GM12878 (cell line): ENCODE measurements around the gene EGR1. TPM values are rescaled to one million over a fixed set of nuclear protein-coding genes. Genes with fewer than 3 reads are reported as not detected.

Experiments
- polyA plus RNA-seq, 11 experiments: library from polyadenylated mRNA; depleted of rRNA in 4 of 11; unstranded in 6 of 11; stranded (reverse) in 5 of 11; fragments of >200 nt; fragmentation: Nextera tagmentation in 4 of 11; fragmentation: Illumina TruSeq in 1 of 11; extraction: Ambion mirVana in 4 of 11; extraction: Trizol in 1 of 11; gene quantifications; 1 replicate in 1 of 11; 2 replicates in 10 of 11; pipeline versions ENCODE4 v1.2.1 to v1.2.3, GENCODE V29; 2011 to 2016; ENCODE audit warnings: inconsistent platforms in 2 of 11, missing spikeins in 2 of 11, low read depth in 1 of 11
- small RNA-seq: library from RNA; depleted of rRNA; stranded (forward); fragments of <200 nt; gene quantifications from one replicate; pipeline ENCODE3, GENCODE V24; 2014
- total RNA-seq, 4 experiments: library from RNA; depleted of rRNA in 3 of 4; stranded (reverse); fragments of >200 nt in 3 of 4; fragmentation: Illumina TruSeq in 1 of 4; extraction: Trizol in 1 of 4; gene quantifications; 2 replicates each; pipeline versions ENCODE4 v1.2.1 to v1.2.3, GENCODE V29; 2013 to 2021

EGR1 gene
- total and polyA plus RNA-seq, 10 of the 15 experiments (the other 5 are each of a cell fraction or from before 2014, with no cell fraction given), result 0.89 to 7.3 (median 2.5) TPM

Small RNA genes within 50 kb of the gene (small RNA-seq; reads per million reads assigned to genes)
- not detected for gene AC113403.1

Other genes with a start within 250 kb of the EGR1 start
- gene GFRA3, start 190.9 kb upstream of the EGR1 start, total RNA-seq (2014; rRNA removed), result not detected in 2 replicates
- gene GFRA3, start 190.9 kb upstream of the EGR1 start, total RNA-seq (2014; rRNA removed; fragmentation: Illumina TruSeq; extraction: Trizol), result not detected in 2 replicates
- gene GFRA3, start 190.9 kb upstream of the EGR1 start, total RNA-seq (2021), result 0.10 TPM in 1 of 2 replicates, not detected in the other
- not detected in 2 replicates for gene GFRA3, start 190.9 kb upstream of the EGR1 start, polyA plus RNA-seq (2011; rRNA removed)
- gene GFRA3, start 190.9 kb upstream of the EGR1 start, polyA plus RNA-seq (2014; fragmentation: Illumina TruSeq; extraction: Trizol), result 0.06 TPM in 1 of 2 replicates, not detected in the other
- not detected for gene GFRA3, start 190.9 kb upstream of the EGR1 start, polyA plus RNA-seq (2014; fragmentation: Nextera tagmentation; extraction: Ambion mirVana)
- gene GFRA3, start 190.9 kb upstream of the EGR1 start, polyA plus RNA-seq (2014; rRNA removed), result 0.24 TPM in 1 of 2 replicates, not detected in the other
- under 1 TPM in 1 of 2 experiments, not detected in 1; 0.08 TPM for gene GFRA3, start 190.9 kb upstream of the EGR1 start, polyA plus RNA-seq (2016; fragmentation: Nextera tagmentation; extraction: Ambion mirVana)
- 12.2 and 14.4 TPM in 2 replicates for gene CDC25C, start 133.7 kb upstream of the EGR1 start, total RNA-seq (2014; rRNA removed)
- 15.1 and 15.4 TPM in 2 replicates for gene CDC25C, start 133.7 kb upstream of the EGR1 start, total RNA-seq (2014; rRNA removed; fragmentation: Illumina TruSeq; extraction: Trizol)
- 9.2 and 10.2 TPM in 2 replicates for gene CDC25C, start 133.7 kb upstream of the EGR1 start, total RNA-seq (2021)
- 30.7 and 38.9 TPM in 2 replicates for gene CDC25C, start 133.7 kb upstream of the EGR1 start, polyA plus RNA-seq (2011; rRNA removed)
- gene CDC25C, start 133.7 kb upstream of the EGR1 start, polyA plus RNA-seq (2014; fragmentation: Illumina TruSeq; extraction: Trizol), result 15.9 and 21.4 TPM in 2 replicates
- gene CDC25C, start 133.7 kb upstream of the EGR1 start, polyA plus RNA-seq (2014; fragmentation: Nextera tagmentation; extraction: Ambion mirVana), result 10 to 100 TPM; 14.0 to 14.3 TPM
- 11.4 and 11.6 TPM in 2 replicates for gene CDC25C, start 133.7 kb upstream of the EGR1 start, polyA plus RNA-seq (2014; rRNA removed)
- gene CDC25C, start 133.7 kb upstream of the EGR1 start, polyA plus RNA-seq (2016; fragmentation: Nextera tagmentation; extraction: Ambion mirVana), result 10 to 100 TPM; 15.5 to 15.9 TPM
- 25.6 and 29.4 TPM in 2 replicates for gene FAM53C, start 127.2 kb upstream of the EGR1 start, total RNA-seq (2014; rRNA removed)
- gene FAM53C, start 127.2 kb upstream of the EGR1 start, total RNA-seq (2014; rRNA removed; fragmentation: Illumina TruSeq; extraction: Trizol), result 16.8 and 17.6 TPM in 2 replicates
- gene FAM53C, start 127.2 kb upstream of the EGR1 start, total RNA-seq (2021), result 27.9 and 31.3 TPM in 2 replicates
- 21.8 and 29.3 TPM in 2 replicates for gene FAM53C, start 127.2 kb upstream of the EGR1 start, polyA plus RNA-seq (2011; rRNA removed)
- 20.1 and 22.5 TPM in 2 replicates for gene FAM53C, start 127.2 kb upstream of the EGR1 start, polyA plus RNA-seq (2014; fragmentation: Illumina TruSeq; extraction: Trizol)
- gene FAM53C, start 127.2 kb upstream of the EGR1 start, polyA plus RNA-seq (2014; fragmentation: Nextera tagmentation; extraction: Ambion mirVana), result 1 to 10 TPM; 8.0 to 8.8 TPM
- 21.3 and 22.0 TPM in 2 replicates for gene FAM53C, start 127.2 kb upstream of the EGR1 start, polyA plus RNA-seq (2014; rRNA removed)
- 10 to 100 TPM; 29.3 to 30.8 TPM for gene FAM53C, start 127.2 kb upstream of the EGR1 start, polyA plus RNA-seq (2016; fragmentation: Nextera tagmentation; extraction: Ambion mirVana)
- 30.3 and 32.0 TPM in 2 replicates for gene KDM3B, start 112.8 kb upstream of the EGR1 start, total RNA-seq (2014; rRNA removed)
- 30.5 and 30.9 TPM in 2 replicates for gene KDM3B, start 112.8 kb upstream of the EGR1 start, total RNA-seq (2014; rRNA removed; fragmentation: Illumina TruSeq; extraction: Trizol)
- gene KDM3B, start 112.8 kb upstream of the EGR1 start, total RNA-seq (2021), result 41.0 and 43.1 TPM in 2 replicates
- 31.3 and 35.0 TPM in 2 replicates for gene KDM3B, start 112.8 kb upstream of the EGR1 start, polyA plus RNA-seq (2011; rRNA removed)
- 45.7 and 52.5 TPM in 2 replicates for gene KDM3B, start 112.8 kb upstream of the EGR1 start, polyA plus RNA-seq (2014; fragmentation: Illumina TruSeq; extraction: Trizol)
- gene KDM3B, start 112.8 kb upstream of the EGR1 start, polyA plus RNA-seq (2014; fragmentation: Nextera tagmentation; extraction: Ambion mirVana), result 1 to 10 TPM; 8.5 to 9.6 TPM
- 26.7 and 27.7 TPM in 2 replicates for gene KDM3B, start 112.8 kb upstream of the EGR1 start, polyA plus RNA-seq (2014; rRNA removed)
- 10 to 100 TPM; 13.9 to 14.8 TPM for gene KDM3B, start 112.8 kb upstream of the EGR1 start, polyA plus RNA-seq (2016; fragmentation: Nextera tagmentation; extraction: Ambion mirVana)
- gene REEP2, start 26.4 kb upstream of the EGR1 start, total RNA-seq (2014; rRNA removed), result 1.9 TPM in 2 replicates
- gene REEP2, start 26.4 kb upstream of the EGR1 start, total RNA-seq (2014; rRNA removed; fragmentation: Illumina TruSeq; extraction: Trizol), result 1.2 and 1.4 TPM in 2 replicates
- 2.5 and 3.1 TPM in 2 replicates for gene REEP2, start 26.4 kb upstream of the EGR1 start, total RNA-seq (2021)
- gene REEP2, start 26.4 kb upstream of the EGR1 start, polyA plus RNA-seq (2011; rRNA removed), result 1.2 and 2.3 TPM in 2 replicates
- gene REEP2, start 26.4 kb upstream of the EGR1 start, polyA plus RNA-seq (2014; fragmentation: Illumina TruSeq; extraction: Trizol), result 0.59 and 1.6 TPM in 2 replicates
- gene REEP2, start 26.4 kb upstream of the EGR1 start, polyA plus RNA-seq (2014; fragmentation: Nextera tagmentation; extraction: Ambion mirVana), result under 1 TPM; 0.10 to 0.13 TPM
- 1.4 and 2.2 TPM in 2 replicates for gene REEP2, start 26.4 kb upstream of the EGR1 start, polyA plus RNA-seq (2014; rRNA removed)
- 1 to 10 TPM; 2.2 to 2.4 TPM for gene REEP2, start 26.4 kb upstream of the EGR1 start, polyA plus RNA-seq (2016; fragmentation: Nextera tagmentation; extraction: Ambion mirVana)
- 98.2 and 109 TPM in 2 replicates for gene ETF1, start 77.8 kb downstream of the EGR1 start, total RNA-seq (2014; rRNA removed)
- gene ETF1, start 77.8 kb downstream of the EGR1 start, total RNA-seq (2014; rRNA removed; fragmentation: Illumina TruSeq; extraction: Trizol), result 110 and 128 TPM in 2 replicates
- 130 and 138 TPM in 2 replicates for gene ETF1, start 77.8 kb downstream of the EGR1 start, total RNA-seq (2021)
- gene ETF1, start 77.8 kb downstream of the EGR1 start, polyA plus RNA-seq (2011; rRNA removed), result 77.4 and 106 TPM in 2 replicates
- 145 and 187 TPM in 2 replicates for gene ETF1, start 77.8 kb downstream of the EGR1 start, polyA plus RNA-seq (2014; fragmentation: Illumina TruSeq; extraction: Trizol)
- gene ETF1, start 77.8 kb downstream of the EGR1 start, polyA plus RNA-seq (2014; fragmentation: Nextera tagmentation; extraction: Ambion mirVana), result 10 to 100 TPM; 29.8 to 44.9 TPM
- gene ETF1, start 77.8 kb downstream of the EGR1 start, polyA plus RNA-seq (2014; rRNA removed), result 84.5 and 123 TPM in 2 replicates
- gene ETF1, start 77.8 kb downstream of the EGR1 start, polyA plus RNA-seq (2016; fragmentation: Nextera tagmentation; extraction: Ambion mirVana), result 100 to 1,000 TPM; 106 to 111 TPM
- gene HSPA9, start 109.9 kb downstream of the EGR1 start, total RNA-seq (2014; rRNA removed), result 412 and 440 TPM in 2 replicates
- 386 and 395 TPM in 2 replicates for gene HSPA9, start 109.9 kb downstream of the EGR1 start, total RNA-seq (2014; rRNA removed; fragmentation: Illumina TruSeq; extraction: Trizol)
- gene HSPA9, start 109.9 kb downstream of the EGR1 start, total RNA-seq (2021), result 307 and 347 TPM in 2 replicates
- 253 and 311 TPM in 2 replicates for gene HSPA9, start 109.9 kb downstream of the EGR1 start, polyA plus RNA-seq (2011; rRNA removed)
- 357 and 449 TPM in 2 replicates for gene HSPA9, start 109.9 kb downstream of the EGR1 start, polyA plus RNA-seq (2014; fragmentation: Illumina TruSeq; extraction: Trizol)
- 100 to 1,000 TPM; 145 to 294 TPM for gene HSPA9, start 109.9 kb downstream of the EGR1 start, polyA plus RNA-seq (2014; fragmentation: Nextera tagmentation; extraction: Ambion mirVana)
- 329 and 337 TPM in 2 replicates for gene HSPA9, start 109.9 kb downstream of the EGR1 start, polyA plus RNA-seq (2014; rRNA removed)
- gene HSPA9, start 109.9 kb downstream of the EGR1 start, polyA plus RNA-seq (2016; fragmentation: Nextera tagmentation; extraction: Ambion mirVana), result 100 to 1,000 TPM; 440 to 455 TPM